Measurements from ENCODE around the gene SPON1.

DNA sequence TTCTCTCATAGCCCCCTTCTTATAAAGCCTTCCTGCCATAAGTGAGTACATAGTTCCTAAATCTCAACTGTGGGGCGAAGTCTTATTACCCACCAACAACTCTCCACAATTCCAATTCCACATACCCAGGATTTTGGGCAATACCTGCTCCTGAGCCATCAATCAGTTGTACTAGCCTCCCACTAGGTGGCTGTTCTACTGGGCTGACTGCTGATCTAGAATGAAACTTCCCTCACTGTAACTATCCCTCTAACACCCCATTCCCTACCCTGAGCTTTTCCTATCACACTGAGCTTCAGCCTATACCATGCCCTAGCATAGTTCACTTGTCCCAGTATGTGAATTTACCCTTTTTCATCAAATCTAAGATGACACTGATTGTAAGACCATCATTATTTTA lies 344.0 kb downstream of the SPON1 start:
- TF ChIP-seq, protein P1, sequence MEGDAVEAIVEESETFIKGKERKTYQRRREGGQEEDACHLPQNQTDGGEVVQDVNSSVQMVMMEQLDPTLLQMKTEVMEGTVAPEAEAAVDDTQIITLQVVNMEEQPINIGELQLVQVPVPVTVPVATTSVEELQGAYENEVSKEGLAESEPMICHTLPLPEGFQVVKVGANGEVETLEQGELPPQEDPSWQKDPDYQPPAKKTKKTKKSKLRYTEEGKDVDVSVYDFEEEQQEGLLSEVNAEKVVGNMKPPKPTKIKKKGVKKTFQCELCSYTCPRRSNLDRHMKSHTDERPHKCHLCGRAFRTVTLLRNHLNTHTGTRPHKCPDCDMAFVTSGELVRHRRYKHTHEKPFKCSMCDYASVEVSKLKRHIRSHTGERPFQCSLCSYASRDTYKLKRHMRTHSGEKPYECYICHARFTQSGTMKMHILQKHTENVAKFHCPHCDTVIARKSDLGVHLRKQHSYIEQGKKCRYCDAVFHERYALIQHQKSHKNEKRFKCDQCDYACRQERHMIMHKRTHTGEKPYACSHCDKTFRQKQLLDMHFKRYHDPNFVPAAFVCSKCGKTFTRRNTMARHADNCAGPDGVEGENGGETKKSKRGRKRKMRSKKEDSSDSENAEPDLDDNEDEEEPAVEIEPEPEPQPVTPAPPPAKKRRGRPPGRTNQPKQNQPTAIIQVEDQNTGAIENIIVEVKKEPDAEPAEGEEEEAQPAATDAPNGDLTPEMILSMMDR (IDR thresholded peaks at IDR 0.05): no peak
- TF ChIP-seq CBFB (CRISPR knock-in tag; IDR thresholded peaks at IDR 0.05; ENCODE audit: low read depth): no peak
- TF ChIP-seq GABPB1 (CRISPR knock-in tag; IDR thresholded peaks at IDR 0.05): no peak
- TF ChIP-seq FOXK1 (CRISPR knock-in tag; IDR thresholded peaks at IDR 0.05): no peak
- no peak for TF ChIP-seq USF1 (CRISPR knock-in tag; IDR thresholded peaks at IDR 0.05)
- no peak for TF ChIP-seq MLX (CRISPR knock-in tag; IDR thresholded peaks at IDR 0.05)
- no peak for TF ChIP-seq KAT7 (CRISPR knock-in tag; IDR thresholded peaks at IDR 0.05; ENCODE audit: borderline replicate concordance)
- TF ChIP-seq FOXJ3 (CRISPR knock-in tag; IDR thresholded peaks at IDR 0.05; ENCODE audit: borderline replicate concordance): no peak
- no peak for TF ChIP-seq TP53 (CRISPR knock-in tag; IDR thresholded peaks at IDR 0.05)
- no peak for TF ChIP-seq ZNF138 (CRISPR knock-in tag; conservative IDR thresholded peaks at IDR 0.05)
- TF ChIP-seq USF2 (CRISPR knock-in tag; IDR thresholded peaks at IDR 0.05): no peak
- TF ChIP-seq ESRRA (CRISPR knock-in tag; IDR thresholded peaks at IDR 0.05; ENCODE audit: borderline replicate concordance): no peak
